ENCODE results near the gene SNTG2. TPM values are rescaled to one million over a fixed set of nuclear protein-coding genes. Genes with fewer than 3 reads are reported as not detected.

Gene SNTG2
- total and polyA plus RNA-seq, 2 donors (not counting 1 experiment from before 2014, with no cell fraction given): 0.06 TPM; not detected in 1

DNA sequence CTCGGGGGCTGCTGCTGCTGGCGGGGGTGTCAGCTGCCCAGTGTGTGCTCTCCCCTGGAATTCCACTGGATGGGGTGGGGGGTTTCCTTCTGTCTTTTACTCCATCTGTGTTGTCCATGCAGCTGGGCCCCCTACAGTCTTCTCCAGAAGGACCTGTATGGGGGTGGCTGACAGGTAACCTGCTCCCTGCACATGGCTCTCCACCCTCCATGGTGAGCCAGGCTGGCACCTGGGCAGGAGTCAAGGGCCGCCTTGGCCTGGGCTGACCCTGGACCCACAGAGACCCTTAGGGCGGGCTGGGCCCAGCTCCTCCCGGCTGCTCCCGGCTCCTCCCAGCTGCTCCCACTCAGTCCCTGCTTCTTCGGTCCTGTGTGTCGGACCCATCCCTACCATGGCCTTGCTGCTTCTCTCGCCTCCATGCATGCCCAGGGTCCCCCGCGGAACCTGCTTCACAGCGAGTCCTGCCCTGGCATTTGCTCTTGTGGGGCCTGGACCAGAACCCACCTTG lies 15.0 kb downstream of the SNTG2 start:
- TF ChIP-seq, protein P1, sequence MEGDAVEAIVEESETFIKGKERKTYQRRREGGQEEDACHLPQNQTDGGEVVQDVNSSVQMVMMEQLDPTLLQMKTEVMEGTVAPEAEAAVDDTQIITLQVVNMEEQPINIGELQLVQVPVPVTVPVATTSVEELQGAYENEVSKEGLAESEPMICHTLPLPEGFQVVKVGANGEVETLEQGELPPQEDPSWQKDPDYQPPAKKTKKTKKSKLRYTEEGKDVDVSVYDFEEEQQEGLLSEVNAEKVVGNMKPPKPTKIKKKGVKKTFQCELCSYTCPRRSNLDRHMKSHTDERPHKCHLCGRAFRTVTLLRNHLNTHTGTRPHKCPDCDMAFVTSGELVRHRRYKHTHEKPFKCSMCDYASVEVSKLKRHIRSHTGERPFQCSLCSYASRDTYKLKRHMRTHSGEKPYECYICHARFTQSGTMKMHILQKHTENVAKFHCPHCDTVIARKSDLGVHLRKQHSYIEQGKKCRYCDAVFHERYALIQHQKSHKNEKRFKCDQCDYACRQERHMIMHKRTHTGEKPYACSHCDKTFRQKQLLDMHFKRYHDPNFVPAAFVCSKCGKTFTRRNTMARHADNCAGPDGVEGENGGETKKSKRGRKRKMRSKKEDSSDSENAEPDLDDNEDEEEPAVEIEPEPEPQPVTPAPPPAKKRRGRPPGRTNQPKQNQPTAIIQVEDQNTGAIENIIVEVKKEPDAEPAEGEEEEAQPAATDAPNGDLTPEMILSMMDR (conservative IDR thresholded peaks at IDR 0.05 in 1 of 2, IDR thresholded peaks at IDR 0.05 in 1 of 2; ENCODE audit: low read depth in 1 of 2, low read length in 2 of 2): no peak
- no peak for TF ChIP-seq EZH2 (IDR thresholded peaks at IDR 0.05; ENCODE audit: low read length, missing control alignments)
- H3K4me1 ChIP-seq (ENCODE audit: control insufficient read depth, extremely low read depth, insufficient read depth, low read length): no peaks in the 10 kb centered on the region
- no peak overlapping the region for H3K4me2 ChIP-seq (ENCODE audit: extremely low read depth, insufficient read depth, low read length)
- no peaks in the 10 kb centered on the region for H4K20me1 ChIP-seq (ENCODE audit: control insufficient read depth, extremely low read depth, insufficient read depth, low read length)
- no peaks in the 10 kb centered on the region for H3K36me3 ChIP-seq (ENCODE audit: control insufficient read depth, insufficient read depth, low read length)
- no peaks in the 10 kb centered on the region for H3K9me3 ChIP-seq (ENCODE audit: control insufficient read depth, insufficient read depth, low read depth, low read length)
- no peak overlapping the region for H3K27ac ChIP-seq (ENCODE audit: insufficient read depth, low read length)
- no peak overlapping the region for H3K9ac ChIP-seq (ENCODE audit: insufficient read depth, low read length)
- H3K27me3 ChIP-seq (ENCODE audit: control insufficient read depth, insufficient read depth, low read length): no peaks in the 10 kb centered on the region
- no peak overlapping the region for H2AFZ ChIP-seq (ENCODE audit: low read length)
- H3K4me3 ChIP-seq (replicated peaks in 1 of 4; ENCODE audit: control extremely low read depth in 1 of 4, insufficient read depth in 1 of 4, low read depth in 3 of 4, low read length in 4 of 4): no peak overlapping the region
- no peaks in the 10 kb centered on the region for H3K79me2 ChIP-seq (ENCODE audit: control insufficient read depth, insufficient read depth, low read length)
- no peak for DNase-seq (ENCODE audit: low read depth in 2 of 2)

DNA sequence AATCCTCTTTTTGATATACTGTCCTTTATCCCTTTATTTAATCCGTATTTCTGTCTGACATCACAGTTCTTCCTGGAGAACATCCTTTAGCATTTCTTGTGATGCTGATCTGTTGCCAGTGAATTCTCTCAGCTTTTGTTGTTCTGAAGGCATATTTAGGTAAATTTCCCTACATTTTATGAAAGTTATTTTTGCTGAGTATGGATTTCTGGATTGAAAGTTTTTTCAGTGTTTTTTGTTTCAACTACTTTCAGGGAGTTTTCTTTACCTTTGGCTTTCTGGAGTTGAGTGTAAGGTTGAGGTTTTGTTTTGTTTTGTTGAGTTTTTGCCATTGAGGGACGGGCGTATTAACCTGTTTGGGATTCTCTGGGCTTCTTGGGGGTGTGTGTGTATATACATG lies 22.5 kb downstream of the SNTG2 start:
- H3K4me3 ChIP-seq (replicated peaks in 1 of 4; ENCODE audit: control extremely low read depth in 1 of 4, insufficient read depth in 1 of 4, low read depth in 3 of 4, low read length in 4 of 4): no peak overlapping the region
- H3K36me3 ChIP-seq (ENCODE audit: control insufficient read depth, insufficient read depth, low read length): no peaks in the 10 kb centered on the region
- H3K4me2 ChIP-seq (ENCODE audit: extremely low read depth, insufficient read depth, low read length): no peak overlapping the region
- no peak for DNase-seq (ENCODE audit: low read depth in 2 of 2)
- no peaks in the 10 kb centered on the region for H4K20me1 ChIP-seq (ENCODE audit: control insufficient read depth, extremely low read depth, insufficient read depth, low read length)
- no peak for TF ChIP-seq EZH2 (IDR thresholded peaks at IDR 0.05; ENCODE audit: low read length, missing control alignments)
- TF ChIP-seq, protein P1 (conservative IDR thresholded peaks at IDR 0.05 in 1 of 2, IDR thresholded peaks at IDR 0.05 in 1 of 2; ENCODE audit: low read depth in 1 of 2, low read length in 2 of 2): no peak
- no peak overlapping the region for H3K9ac ChIP-seq (ENCODE audit: insufficient read depth, low read length)
- H3K79me2 ChIP-seq (ENCODE audit: control insufficient read depth, insufficient read depth, low read length): no peaks in the 10 kb centered on the region
- H3K27me3 ChIP-seq (ENCODE audit: control insufficient read depth, insufficient read depth, low read length): no peaks in the 10 kb centered on the region
- no peaks in the 10 kb centered on the region for H3K9me3 ChIP-seq (ENCODE audit: control insufficient read depth, insufficient read depth, low read depth, low read length)
- H3K27ac ChIP-seq (ENCODE audit: insufficient read depth, low read length): no peak overlapping the region
- no peaks in the 10 kb centered on the region for H3K4me1 ChIP-seq (ENCODE audit: control insufficient read depth, extremely low read depth, insufficient read depth, low read length)
- no peak overlapping the region for H2AFZ ChIP-seq (ENCODE audit: low read length)

DNA sequence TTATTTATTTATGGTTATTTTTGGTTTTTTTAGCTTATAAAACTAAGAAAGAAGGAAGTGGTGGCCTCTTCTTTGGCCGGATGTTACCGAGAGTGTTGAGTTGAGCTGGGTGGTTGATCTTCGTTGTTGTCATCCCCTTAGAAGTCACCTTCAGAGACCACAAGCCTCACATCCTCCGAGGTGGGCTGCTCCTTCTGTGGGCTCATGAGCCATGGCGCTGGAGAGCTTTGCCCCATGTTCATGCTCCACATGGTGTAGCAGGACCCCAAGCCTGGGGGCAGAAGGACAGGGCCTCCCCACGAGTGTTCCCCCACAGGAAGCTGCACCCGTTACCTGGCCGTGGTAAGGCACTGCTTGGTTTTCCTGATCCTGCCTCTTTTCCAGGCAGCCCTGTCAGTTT lies 23.4 kb downstream of the SNTG2 start:
- no peak overlapping the region for H3K9ac ChIP-seq (ENCODE audit: insufficient read depth, low read length)
- no peaks in the 10 kb centered on the region for H3K36me3 ChIP-seq (ENCODE audit: control insufficient read depth, insufficient read depth, low read length)
- no peak overlapping the region for H3K4me2 ChIP-seq (ENCODE audit: extremely low read depth, insufficient read depth, low read length)
- no peaks in the 10 kb centered on the region for H4K20me1 ChIP-seq (ENCODE audit: control insufficient read depth, extremely low read depth, insufficient read depth, low read length)
- H2AFZ ChIP-seq (ENCODE audit: low read length): no peak overlapping the region
- H3K27ac ChIP-seq (ENCODE audit: insufficient read depth, low read length): no peak overlapping the region
- no peak for DNase-seq (ENCODE audit: low read depth in 2 of 2)
- H3K4me3 ChIP-seq (replicated peaks in 1 of 4; ENCODE audit: control extremely low read depth in 1 of 4, insufficient read depth in 1 of 4, low read depth in 3 of 4, low read length in 4 of 4): no peak overlapping the region
- TF ChIP-seq, protein P1 (conservative IDR thresholded peaks at IDR 0.05 in 1 of 2, IDR thresholded peaks at IDR 0.05 in 1 of 2; ENCODE audit: low read depth in 1 of 2, low read length in 2 of 2): no peak
- no peak for TF ChIP-seq EZH2 (IDR thresholded peaks at IDR 0.05; ENCODE audit: low read length, missing control alignments)
- H3K27me3 ChIP-seq (ENCODE audit: control insufficient read depth, insufficient read depth, low read length): no peaks in the 10 kb centered on the region
- H3K9me3 ChIP-seq (ENCODE audit: control insufficient read depth, insufficient read depth, low read depth, low read length): no peaks in the 10 kb centered on the region
- no peaks in the 10 kb centered on the region for H3K4me1 ChIP-seq (ENCODE audit: control insufficient read depth, extremely low read depth, insufficient read depth, low read length)
- H3K79me2 ChIP-seq (ENCODE audit: control insufficient read depth, insufficient read depth, low read length): no peaks in the 10 kb centered on the region
